ENCODE data around the gene SIK3. TPM values are rescaled to one million over a fixed set of nuclear protein-coding genes. Genes with fewer than 3 reads are reported as not detected.

The SIK3 gene
- polyA plus RNA-seq, 1 experiment: 7.3 TPM

DNA sequence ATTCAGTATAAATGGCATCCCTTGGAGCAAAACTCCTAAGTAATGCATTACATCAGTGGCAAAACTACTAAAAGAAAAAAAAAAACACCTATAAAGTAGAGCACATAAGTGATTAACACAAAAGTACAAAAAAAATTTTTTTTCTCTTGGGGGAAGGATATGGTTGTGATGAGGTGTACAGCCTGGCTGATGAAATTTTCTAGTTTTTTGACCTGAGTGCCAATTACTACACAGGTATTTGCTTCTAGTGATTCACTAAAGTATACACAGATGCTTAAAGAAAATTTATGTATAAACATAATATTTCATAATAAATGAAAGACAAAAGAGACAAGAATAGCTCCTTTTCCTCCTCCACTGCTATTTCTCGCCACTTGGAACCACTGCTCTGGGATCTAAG is 189.0 kb downstream of the SIK3 start:
- POLR2A ChIA-PET: no interaction called here

DNA sequence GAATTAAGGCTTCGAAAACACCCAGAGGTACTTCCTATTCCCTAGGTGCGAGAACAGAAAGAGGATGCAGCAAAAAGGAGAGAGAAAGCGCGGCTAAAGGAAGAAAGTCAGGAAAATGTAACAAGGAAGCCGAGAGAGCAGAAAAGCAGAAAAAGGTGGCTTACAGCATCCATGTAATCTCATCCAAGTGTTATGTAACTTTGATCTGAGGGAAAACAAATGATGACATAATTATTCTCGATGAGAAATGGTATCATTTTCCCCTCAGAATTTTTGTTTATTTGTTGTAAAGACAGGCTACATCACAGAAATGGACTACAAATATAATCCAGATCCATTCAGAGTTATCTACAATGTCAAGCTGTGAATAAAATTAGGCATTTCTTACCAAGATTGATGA is 191.7 kb downstream of the SIK3 start:
- TF ChIP-seq, protein P1, sequence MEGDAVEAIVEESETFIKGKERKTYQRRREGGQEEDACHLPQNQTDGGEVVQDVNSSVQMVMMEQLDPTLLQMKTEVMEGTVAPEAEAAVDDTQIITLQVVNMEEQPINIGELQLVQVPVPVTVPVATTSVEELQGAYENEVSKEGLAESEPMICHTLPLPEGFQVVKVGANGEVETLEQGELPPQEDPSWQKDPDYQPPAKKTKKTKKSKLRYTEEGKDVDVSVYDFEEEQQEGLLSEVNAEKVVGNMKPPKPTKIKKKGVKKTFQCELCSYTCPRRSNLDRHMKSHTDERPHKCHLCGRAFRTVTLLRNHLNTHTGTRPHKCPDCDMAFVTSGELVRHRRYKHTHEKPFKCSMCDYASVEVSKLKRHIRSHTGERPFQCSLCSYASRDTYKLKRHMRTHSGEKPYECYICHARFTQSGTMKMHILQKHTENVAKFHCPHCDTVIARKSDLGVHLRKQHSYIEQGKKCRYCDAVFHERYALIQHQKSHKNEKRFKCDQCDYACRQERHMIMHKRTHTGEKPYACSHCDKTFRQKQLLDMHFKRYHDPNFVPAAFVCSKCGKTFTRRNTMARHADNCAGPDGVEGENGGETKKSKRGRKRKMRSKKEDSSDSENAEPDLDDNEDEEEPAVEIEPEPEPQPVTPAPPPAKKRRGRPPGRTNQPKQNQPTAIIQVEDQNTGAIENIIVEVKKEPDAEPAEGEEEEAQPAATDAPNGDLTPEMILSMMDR (IDR thresholded peaks at IDR 0.05; ENCODE audit: insufficient read depth, low read depth, low read length): no peak
- no peak overlapping the region for H3K4me3 ChIP-seq (ENCODE audit: low read depth, low read length)
- no peak for DNase-seq (ENCODE audit: low read depth)
- H3K27me3 ChIP-seq (ENCODE audit: control insufficient read depth, insufficient read depth, low read length): no peaks in the 10 kb centered on the region
- CTCF ChIA-PET: no interaction called here
- no peaks in the 10 kb centered on the region for H3K36me3 ChIP-seq (ENCODE audit: control insufficient read depth, insufficient read depth, low read length)
- POLR2A ChIA-PET: no interaction called here

More for the DNA sequence above, 189.0 kb downstream of the SIK3 start:
- CTCF ChIA-PET: interaction anchor here (1.2 to 1.5 kb wide), 2 partner anchors 19 to 22 kb away, joined by 4 read pairs; no protein-coding TSS in a partner anchor
- Histone ChIP-seq H3K36me3 (ENCODE audit: control insufficient read depth, insufficient read depth, low read length) (no peaks in the 10 kb centered on the region), H3K4me3 (ENCODE audit: low read depth, low read length) (no peak overlapping the region), H3K27me3 (ENCODE audit: control insufficient read depth, insufficient read depth, low read length) (no peaks in the 10 kb centered on the region)
- TF ChIP-seq, protein P1 (IDR thresholded peaks at IDR 0.05; ENCODE audit: insufficient read depth, low read depth, low read length): no peak
- DNase-seq (ENCODE audit: low read depth): no peak

DNA sequence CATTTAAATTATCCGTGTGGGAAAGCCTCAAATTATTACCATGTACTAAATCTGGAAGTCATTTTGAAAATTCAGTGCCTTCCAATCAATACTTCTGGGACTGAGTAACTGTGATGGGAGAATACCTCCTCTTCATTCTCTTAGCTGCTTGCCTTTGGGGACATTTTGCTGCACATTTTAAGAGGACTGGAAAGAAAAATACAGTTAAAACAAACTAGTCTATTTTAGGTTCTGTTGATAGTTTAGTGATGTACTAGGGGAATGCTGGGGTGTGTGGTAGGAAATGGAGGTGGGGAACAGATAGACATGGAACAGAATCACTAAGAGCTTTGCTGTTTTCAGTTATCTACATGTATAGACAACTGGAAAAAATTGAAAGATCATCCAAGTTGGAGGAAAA is 195.1 kb downstream of the SIK3 start:
- no peak for DNase-seq (ENCODE audit: low read depth)
- H3K27me3 ChIP-seq (ENCODE audit: control insufficient read depth, insufficient read depth, low read length): no peaks in the 10 kb centered on the region
- CTCF ChIA-PET: no interaction called here
- POLR2A ChIA-PET: no interaction called here
- no peaks in the 10 kb centered on the region for H3K36me3 ChIP-seq (ENCODE audit: control insufficient read depth, insufficient read depth, low read length)
- TF ChIP-seq, protein P1 (IDR thresholded peaks at IDR 0.05; ENCODE audit: insufficient read depth, low read depth, low read length): no peak
- no peak overlapping the region for H3K4me3 ChIP-seq (ENCODE audit: low read depth, low read length)

DNA sequence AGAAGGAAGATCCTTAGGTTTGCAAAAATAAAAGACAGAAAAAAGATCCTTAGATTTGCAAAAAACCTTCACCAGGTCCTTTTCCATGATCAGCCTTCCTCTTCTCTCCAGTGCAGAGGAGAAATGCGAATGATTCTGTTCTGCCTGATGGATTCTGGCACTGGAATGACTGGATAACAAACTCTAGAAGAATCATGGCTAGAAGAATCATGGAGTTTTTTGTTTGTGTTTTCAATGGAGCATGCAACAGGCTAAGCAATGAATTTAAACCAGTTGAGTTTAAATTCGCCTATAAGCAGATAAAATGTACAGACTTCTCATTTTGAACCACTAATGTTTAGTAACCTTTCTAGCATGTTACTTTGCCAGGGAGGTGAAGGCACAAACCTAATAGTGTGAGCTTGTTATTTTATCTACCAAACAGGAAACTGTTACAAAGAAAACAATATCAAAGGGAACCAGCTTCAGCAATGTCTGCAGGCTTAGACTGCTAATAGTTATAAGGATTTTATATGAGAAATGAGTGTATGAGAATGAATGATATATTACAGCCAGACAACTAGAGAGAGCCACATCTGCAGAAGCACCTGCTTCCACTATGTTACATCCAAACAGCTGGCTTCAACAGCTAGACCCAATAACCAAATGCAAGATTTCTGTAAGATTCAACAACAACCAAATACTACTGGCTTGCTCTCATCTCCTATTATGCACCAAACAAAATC is 196.1 kb downstream of the SIK3 start:
- ChIA-PET CTCF (interaction anchor here (0.9 kb wide), 1 partner anchor 13 kb away, joined by 3 read pairs; no protein-coding TSS in a partner anchor), POLR2A (no interaction called here)
- no peak for DNase-seq (ENCODE audit: low read depth)
- H3K27me3 ChIP-seq (ENCODE audit: control insufficient read depth, insufficient read depth, low read length): no peaks in the 10 kb centered on the region
- H3K36me3 ChIP-seq (ENCODE audit: control insufficient read depth, insufficient read depth, low read length): no peaks in the 10 kb centered on the region
- no peak overlapping the region for H3K4me3 ChIP-seq (ENCODE audit: low read depth, low read length)
- TF ChIP-seq, protein P1 (IDR thresholded peaks at IDR 0.05; ENCODE audit: insufficient read depth, low read depth, low read length): no peak

DNA sequence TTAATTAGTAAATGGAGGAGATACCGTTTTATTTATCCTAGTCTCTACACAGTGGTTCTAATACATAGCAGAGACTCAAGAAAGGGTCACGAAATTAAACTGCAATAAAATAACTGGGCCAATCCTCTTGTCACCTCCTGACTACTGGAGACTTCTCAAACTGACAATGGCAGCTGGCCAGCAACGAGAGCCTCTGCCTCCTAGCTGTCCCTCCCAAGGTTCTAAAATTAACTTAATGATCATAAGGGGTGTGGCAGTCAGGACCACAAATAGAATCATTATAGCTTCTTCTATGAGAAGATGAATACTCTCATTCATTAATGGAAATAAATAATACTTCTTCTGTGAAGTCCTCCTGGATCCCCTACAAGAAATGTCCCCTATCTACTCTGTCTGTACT is 197.0 kb downstream of the SIK3 start:
- Histone ChIP-seq H3K36me3 (ENCODE audit: control insufficient read depth, insufficient read depth, low read length) (no peaks in the 10 kb centered on the region), H3K27me3 (ENCODE audit: control insufficient read depth, insufficient read depth, low read length) (no peaks in the 10 kb centered on the region), H3K4me3 (ENCODE audit: low read depth, low read length) (no peak overlapping the region)
- CTCF ChIA-PET: interaction anchor here (0.7 kb wide), 1 partner anchor 51 kb away, joined by 3 read pairs; no protein-coding TSS in a partner anchor
- TF ChIP-seq, protein P1 (IDR thresholded peaks at IDR 0.05; ENCODE audit: insufficient read depth, low read depth, low read length): no peak
- no peak for DNase-seq (ENCODE audit: low read depth)
- POLR2A ChIA-PET: no interaction called here

All from BJ (cell line).